Right atrium auricular region (tissue), 2 donors: ENCODE results near the gene RAB11B. TPM values are rescaled to one million over a fixed set of nuclear protein-coding genes. Genes with fewer than 3 reads are reported as not detected.

Experiments
- DNase-seq: peaks from one replicate; pipeline ENCODE4 v3.0.0-alpha.2; 2019; ENCODE audit warnings: low spot score
- H3K27ac ChIP-seq, 2 donors: fragments of 200-600 bp; sonication (generic); 1 replicate in 1 of 2; 2 replicates in 1 of 2; pipeline ENCODE4 v1.5.1; 2016 to 2019
- H3K27me3 ChIP-seq, 2 donors: fragments of 200-600 bp; sonication (generic); one replicate each; pipeline versions ENCODE4 v1.5.1 to v1.6.0; 2017 to 2019
- H3K36me3 ChIP-seq: fragments of 200-600 bp; sonication (generic); one replicate; pipeline ENCODE4 v1.5.1; 2016
- H3K4me1 ChIP-seq, 2 donors: fragments of 200-600 bp; sonication (generic); one replicate each; pipeline versions ENCODE4 v1.5.1 to v1.6.0; 2017 to 2019
- H3K4me3 ChIP-seq, 2 donors: fragments of 200-600 bp; sonication (generic); 1 replicate in 1 of 2; 2 replicates in 1 of 2; pipeline ENCODE4 v1.5.1; 2017 to 2019; ENCODE audit warnings: mild to moderate bottlenecking in 1 of 2, moderate library complexity in 1 of 2
- H3K9me3 ChIP-seq, 2 donors: fragments of 200-600 bp; sonication (generic); one replicate each; pipeline ENCODE4 v1.5.1; 2019
- CTCF ChIP-seq, 2 donors: fragments of 200-600 bp; sonication (generic); IDR thresholded peaks; one replicate each; pipeline ENCODE4 v1.5.1; 2019; ENCODE audit warnings: antibody characterized with exemption in 2 of 2
- total RNA-seq, 2 donors: library from RNA; depleted of rRNA; stranded (reverse); fragments of >200 nt; gene quantifications; one replicate each; pipeline ENCODE4 v1.1.0, GENCODE V29; 2016

RAB11B gene
- total RNA-seq, 2 donors from 2014 or later = 51.0 to 66.0 TPM

GRCh38 chr19:8361921-8362793, 28.0 kb upstream of the RAB11B start:
- no peak for TF ChIP-seq CTCF (IDR thresholded peaks at IDR 0.05)
- peak overlapping the region in 1 of 2 donors; percentile 9 for H3K4me3 ChIP-seq
- H3K4me1 ChIP-seq = peaks cover 0 to 59% of the 10 kb centered on the region in 2 donors

GRCh38 chr19:8363803-8364771, 26.1 kb upstream of the RAB11B start, which contains the start of gene ANGPTL4:
Gene ANGPTL4 (plus strand): TSS chr19:8364155. CDS start chr19:8364322, 167 bp downstream.
- DNase-seq = peak; percentile 90
- peaks cover 27% of the 10 kb centered on the region for H3K36me3 ChIP-seq
- TF ChIP-seq CTCF (IDR thresholded peaks at IDR 0.05) = peak in 1 of 2 donors; percentile 15
- no peaks in the 10 kb centered on the region for H3K9me3 ChIP-seq
- H3K4me3 ChIP-seq = peak within 1 kb of the TSS; percentile 73 to 94
- peak within 1 kb of the TSS; percentile 79 to 98 for H3K27ac ChIP-seq
- H3K4me1 ChIP-seq = peaks cover 0 to 78% of the 10 kb centered on the region in 2 donors
- no peaks in the 10 kb centered on the region for H3K27me3 ChIP-seq

More at GRCh38 chr19:8361921-8362793, 28.0 kb upstream of the RAB11B start:
- peak; percentile 98 for DNase-seq
- Histone ChIP-seq H3K9me3 (no peaks in the 10 kb centered on the region), H3K27me3 (no peaks in the 10 kb centered on the region), H3K27ac (peak overlapping the region; percentile 79 to 98), H3K36me3 (peaks cover 14% of the 10 kb centered on the region)

GRCh38 chr19:8366121-8366581, 24.0 kb upstream of the RAB11B start:
- Histone ChIP-seq H3K36me3 (peaks cover 48% of the 10 kb centered on the region), H3K4me3 (peak overlapping the region in 1 of 2 donors; percentile 94), H3K9me3 (no peaks in the 10 kb centered on the region), H3K27ac (peak overlapping the region in 1 of 2 donors; percentile 98), H3K27me3 (no peaks in the 10 kb centered on the region), H3K4me1 (peaks cover 0 to 82% of the 10 kb centered on the region in 2 donors)
- no peak for TF ChIP-seq CTCF (IDR thresholded peaks at IDR 0.05)
- no peak for DNase-seq

GRCh38 chr19:8366961-8367326, 23.2 kb upstream of the RAB11B start:
- no peak for DNase-seq
- H3K4me1 ChIP-seq = peaks cover 0 to 75% of the 10 kb centered on the region in 2 donors
- no peak for TF ChIP-seq CTCF (IDR thresholded peaks at IDR 0.05)
- H3K9me3 ChIP-seq = no peaks in the 10 kb centered on the region
- H3K4me3 ChIP-seq = peak overlapping the region; percentile 35 to 94
- no peaks in the 10 kb centered on the region for H3K27me3 ChIP-seq
- peaks cover 56% of the 10 kb centered on the region for H3K36me3 ChIP-seq
- H3K27ac ChIP-seq = peak overlapping the region; percentile 64 to 98

- peaks cover 0 to 69% of the 10 kb centered on the region in 2 donors for H3K4me1 ChIP-seq
- H3K27ac ChIP-seq = peak overlapping the region; percentile 64 to 98
- H3K4me3 ChIP-seq = peak overlapping the region; percentile 35 to 94
Measured at GRCh38 chr19:8367327-8368001, 22.7 kb upstream of the RAB11B start.

More at GRCh38 chr19:8367327-8368001, 22.7 kb upstream of the RAB11B start:
- H3K27me3 ChIP-seq = no peaks in the 10 kb centered on the region
- peaks cover 61% of the 10 kb centered on the region for H3K36me3 ChIP-seq
- peak; percentile 95 for DNase-seq
- TF ChIP-seq CTCF (IDR thresholded peaks at IDR 0.05) = no peak
- no peaks in the 10 kb centered on the region for H3K9me3 ChIP-seq
